ENCODE results near the gene AGAP1. TPM values are rescaled to one million over a fixed set of nuclear protein-coding genes. Genes with fewer than 3 reads are reported as not detected.

Gene AGAP1
- total RNA-seq, 1 donor: 18.5 TPM

GRCh38 chr2:235623752-235624151, 129.9 kb downstream of the AGAP1 start:
- peaks cover 59% of the 10 kb centered on the region for H4K20me1 ChIP-seq (ENCODE audit: insufficient read depth, low read length)
- peaks cover 19% of the 10 kb centered on the region for H3K4me1 ChIP-seq (ENCODE audit: insufficient read depth, low read length)
- H3K9me3 ChIP-seq (ENCODE audit: low read depth, low read length): no peaks in the 10 kb centered on the region
- DNase-seq (ENCODE audit: insufficient read length, low spot score, missing footprints): no peak
- H3K79me2 ChIP-seq (ENCODE audit: insufficient read depth, low read length): peaks cover 81% of the 10 kb centered on the region
- no peaks in the 10 kb centered on the region for H3K36me3 ChIP-seq (ENCODE audit: insufficient read depth, low read length)
- H3K27ac ChIP-seq (ENCODE audit: low read depth, low read length): no peak overlapping the region
- no peak overlapping the region for H2AFZ ChIP-seq (ENCODE audit: low read length)
- TF ChIP-seq, protein P1, sequence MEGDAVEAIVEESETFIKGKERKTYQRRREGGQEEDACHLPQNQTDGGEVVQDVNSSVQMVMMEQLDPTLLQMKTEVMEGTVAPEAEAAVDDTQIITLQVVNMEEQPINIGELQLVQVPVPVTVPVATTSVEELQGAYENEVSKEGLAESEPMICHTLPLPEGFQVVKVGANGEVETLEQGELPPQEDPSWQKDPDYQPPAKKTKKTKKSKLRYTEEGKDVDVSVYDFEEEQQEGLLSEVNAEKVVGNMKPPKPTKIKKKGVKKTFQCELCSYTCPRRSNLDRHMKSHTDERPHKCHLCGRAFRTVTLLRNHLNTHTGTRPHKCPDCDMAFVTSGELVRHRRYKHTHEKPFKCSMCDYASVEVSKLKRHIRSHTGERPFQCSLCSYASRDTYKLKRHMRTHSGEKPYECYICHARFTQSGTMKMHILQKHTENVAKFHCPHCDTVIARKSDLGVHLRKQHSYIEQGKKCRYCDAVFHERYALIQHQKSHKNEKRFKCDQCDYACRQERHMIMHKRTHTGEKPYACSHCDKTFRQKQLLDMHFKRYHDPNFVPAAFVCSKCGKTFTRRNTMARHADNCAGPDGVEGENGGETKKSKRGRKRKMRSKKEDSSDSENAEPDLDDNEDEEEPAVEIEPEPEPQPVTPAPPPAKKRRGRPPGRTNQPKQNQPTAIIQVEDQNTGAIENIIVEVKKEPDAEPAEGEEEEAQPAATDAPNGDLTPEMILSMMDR (IDR thresholded peaks at IDR 0.05; ENCODE audit: extremely low read depth, low read depth, low read length): no peak
- no peak overlapping the region for H3K4me3 ChIP-seq (ENCODE audit: insufficient read depth, low read length)
- no peaks in the 10 kb centered on the region for H3K27me3 ChIP-seq (ENCODE audit: insufficient read depth, low read length)
- H3K4me2 ChIP-seq (ENCODE audit: insufficient read depth, low read length): no peak overlapping the region

- H3K27me3 ChIP-seq (ENCODE audit: insufficient read depth, low read length): no peaks in the 10 kb centered on the region
- TF ChIP-seq, protein P1 (IDR thresholded peaks at IDR 0.05; ENCODE audit: extremely low read depth, low read depth, low read length): no peak
- peaks cover 13% of the 10 kb centered on the region for H3K4me1 ChIP-seq (ENCODE audit: insufficient read depth, low read length)
- no peak overlapping the region for H2AFZ ChIP-seq (ENCODE audit: low read length)
- peaks cover 62% of the 10 kb centered on the region for H4K20me1 ChIP-seq (ENCODE audit: insufficient read depth, low read length)
- no peak overlapping the region for H3K4me2 ChIP-seq (ENCODE audit: insufficient read depth, low read length)
- no peak overlapping the region for H3K27ac ChIP-seq (ENCODE audit: low read depth, low read length)
- no peaks in the 10 kb centered on the region for H3K36me3 ChIP-seq (ENCODE audit: insufficient read depth, low read length)
- H3K9me3 ChIP-seq (ENCODE audit: low read depth, low read length): no peaks in the 10 kb centered on the region
- H3K4me3 ChIP-seq (ENCODE audit: insufficient read depth, low read length): no peak overlapping the region
- peaks cover 68% of the 10 kb centered on the region for H3K79me2 ChIP-seq (ENCODE audit: insufficient read depth, low read length)
- no peak for DNase-seq (ENCODE audit: insufficient read length, low spot score, missing footprints)
Measured at GRCh38 chr2:235626658-235627057, 132.8 kb downstream of the AGAP1 start.

GRCh38 chr2:235627682-235628081, 133.8 kb downstream of the AGAP1 start:
- Histone ChIP-seq H3K4me3 (ENCODE audit: insufficient read depth, low read length) (no peak overlapping the region), H3K4me2 (ENCODE audit: insufficient read depth, low read length) (no peak overlapping the region), H2AFZ (ENCODE audit: low read length) (no peak overlapping the region), H3K79me2 (ENCODE audit: insufficient read depth, low read length) (peaks cover 71% of the 10 kb centered on the region), H3K4me1 (ENCODE audit: insufficient read depth, low read length) (peaks cover 6% of the 10 kb centered on the region), H4K20me1 (ENCODE audit: insufficient read depth, low read length) (peaks cover 61% of the 10 kb centered on the region), H3K36me3 (ENCODE audit: insufficient read depth, low read length) (no peaks in the 10 kb centered on the region), H3K27ac (ENCODE audit: low read depth, low read length) (no peak overlapping the region), H3K27me3 (ENCODE audit: insufficient read depth, low read length) (no peaks in the 10 kb centered on the region), H3K9me3 (ENCODE audit: low read depth, low read length) (no peaks in the 10 kb centered on the region)
- DNase-seq (ENCODE audit: insufficient read length, low spot score, missing footprints): no peak
- TF ChIP-seq, protein P1 (IDR thresholded peaks at IDR 0.05; ENCODE audit: extremely low read depth, low read depth, low read length): no peak

GRCh38 chr2:235630718-235631296, 137.0 kb downstream of the AGAP1 start:
- H3K27ac ChIP-seq (ENCODE audit: low read depth, low read length): no peak overlapping the region
- peaks cover 52% of the 10 kb centered on the region for H3K79me2 ChIP-seq (ENCODE audit: insufficient read depth, low read length)
- peaks cover 22% of the 10 kb centered on the region for H3K4me1 ChIP-seq (ENCODE audit: insufficient read depth, low read length)
- no peak for DNase-seq (ENCODE audit: insufficient read length, low spot score, missing footprints)
- no peaks in the 10 kb centered on the region for H3K9me3 ChIP-seq (ENCODE audit: low read depth, low read length)
- H4K20me1 ChIP-seq (ENCODE audit: insufficient read depth, low read length): peaks cover 46% of the 10 kb centered on the region
- H2AFZ ChIP-seq (ENCODE audit: low read length): no peak overlapping the region
- no peak overlapping the region for H3K4me3 ChIP-seq (ENCODE audit: insufficient read depth, low read length)
- H3K27me3 ChIP-seq (ENCODE audit: insufficient read depth, low read length): no peaks in the 10 kb centered on the region
- TF ChIP-seq, protein P1 (IDR thresholded peaks at IDR 0.05; ENCODE audit: extremely low read depth, low read depth, low read length): no peak
- H3K36me3 ChIP-seq (ENCODE audit: insufficient read depth, low read length): no peaks in the 10 kb centered on the region
- H3K4me2 ChIP-seq (ENCODE audit: insufficient read depth, low read length): no peak overlapping the region
